Measurements from ENCODE around the gene TSPEAR. TPM values are rescaled to one million over a fixed set of nuclear protein-coding genes. Genes with fewer than 3 reads are reported as not detected.

TSPEAR gene
- total RNA-seq, 1 experiment from 2014 or later, result not detected

DNA sequence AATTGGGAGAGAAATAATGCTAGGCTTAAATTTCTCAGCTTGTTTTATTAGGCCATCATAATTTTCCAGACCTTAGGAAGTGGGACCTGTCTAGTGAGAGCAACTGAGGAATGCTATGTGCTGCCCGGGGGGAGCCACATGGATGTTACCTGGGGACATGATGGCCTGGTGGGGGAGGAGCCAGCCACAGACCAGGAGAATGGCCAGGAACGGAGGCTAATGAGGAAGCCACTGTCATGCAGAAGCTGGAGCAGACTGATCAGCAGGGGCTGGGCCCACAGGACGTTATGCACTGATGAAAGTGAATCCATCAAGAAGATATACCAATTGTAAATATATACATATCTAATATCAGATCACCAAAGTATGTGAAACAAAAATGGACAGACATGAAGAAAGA is 166.8 kb downstream of the TSPEAR start:
- no peaks in the 10 kb centered on the region for H3K36me3 Mint-ChIP-seq (ENCODE audit: insufficient read depth, unreplicated experiment)
- TF ChIP-seq, protein P1, sequence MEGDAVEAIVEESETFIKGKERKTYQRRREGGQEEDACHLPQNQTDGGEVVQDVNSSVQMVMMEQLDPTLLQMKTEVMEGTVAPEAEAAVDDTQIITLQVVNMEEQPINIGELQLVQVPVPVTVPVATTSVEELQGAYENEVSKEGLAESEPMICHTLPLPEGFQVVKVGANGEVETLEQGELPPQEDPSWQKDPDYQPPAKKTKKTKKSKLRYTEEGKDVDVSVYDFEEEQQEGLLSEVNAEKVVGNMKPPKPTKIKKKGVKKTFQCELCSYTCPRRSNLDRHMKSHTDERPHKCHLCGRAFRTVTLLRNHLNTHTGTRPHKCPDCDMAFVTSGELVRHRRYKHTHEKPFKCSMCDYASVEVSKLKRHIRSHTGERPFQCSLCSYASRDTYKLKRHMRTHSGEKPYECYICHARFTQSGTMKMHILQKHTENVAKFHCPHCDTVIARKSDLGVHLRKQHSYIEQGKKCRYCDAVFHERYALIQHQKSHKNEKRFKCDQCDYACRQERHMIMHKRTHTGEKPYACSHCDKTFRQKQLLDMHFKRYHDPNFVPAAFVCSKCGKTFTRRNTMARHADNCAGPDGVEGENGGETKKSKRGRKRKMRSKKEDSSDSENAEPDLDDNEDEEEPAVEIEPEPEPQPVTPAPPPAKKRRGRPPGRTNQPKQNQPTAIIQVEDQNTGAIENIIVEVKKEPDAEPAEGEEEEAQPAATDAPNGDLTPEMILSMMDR (IDR thresholded peaks at IDR 0.05; ENCODE audit: unreplicated experiment), result no peak
- no peak for DNase-seq (ENCODE audit: unreplicated experiment)
- ChIA-PET CTCF (interaction anchor here (0.7 kb wide), 1 partner anchor 9 kb away, joined by 3 read pairs; no protein-coding TSS in a partner anchor), POLR2A (no interaction called here)
- no peak overlapping the region for H3K27ac Mint-ChIP-seq (ENCODE audit: low read depth, unreplicated experiment)
- no TSS peak for BruUV-seq (replicated peaks)
- no peak overlapping the region for H3K4me3 Mint-ChIP-seq (ENCODE audit: unreplicated experiment)
- intact Hi-C loops (cut with micrococcal nuclease), result no loop called here
- H3K27me3 Mint-ChIP-seq (ENCODE audit: insufficient read depth, unreplicated experiment), result peaks cover 26% of the 10 kb centered on the region
- peaks cover 9% of the 10 kb centered on the region for H3K4me1 Mint-ChIP-seq (ENCODE audit: insufficient read depth, unreplicated experiment)
- peaks cover 23% of the 10 kb centered on the region for H3K9me3 Mint-ChIP-seq (ENCODE audit: unreplicated experiment)

DNA sequence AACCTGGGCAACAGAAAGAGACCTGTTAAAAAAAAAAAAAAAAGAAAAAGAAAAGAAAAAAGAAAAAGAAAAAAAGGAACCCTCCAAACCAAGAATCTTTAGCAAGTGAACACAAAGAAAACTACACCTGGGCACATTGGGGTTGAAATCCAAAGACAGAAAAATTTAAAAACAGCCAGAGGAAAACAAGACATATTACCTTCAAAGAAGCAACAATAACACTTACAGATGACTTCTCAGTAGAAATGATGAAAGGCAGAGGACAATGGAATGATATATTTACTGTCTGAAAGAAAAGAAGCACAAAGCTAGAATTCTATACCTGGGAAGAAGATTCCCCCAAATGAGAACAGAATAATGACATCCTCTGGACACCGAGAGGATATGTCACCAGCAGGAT is 168.7 kb downstream of the TSPEAR start:
- POLR2A ChIA-PET, result no interaction called here
- no peak for DNase-seq (ENCODE audit: unreplicated experiment)
- TF ChIP-seq, protein P1 (IDR thresholded peaks at IDR 0.05; ENCODE audit: unreplicated experiment), result no peak
- Mint-ChIP-seq H3K4me3 (ENCODE audit: unreplicated experiment) (no peak overlapping the region), H3K9me3 (ENCODE audit: unreplicated experiment) (peaks cover 20% of the 10 kb centered on the region), H3K27ac (ENCODE audit: low read depth, unreplicated experiment) (no peak overlapping the region), H3K4me1 (ENCODE audit: insufficient read depth, unreplicated experiment) (peaks cover 5% of the 10 kb centered on the region), H3K36me3 (ENCODE audit: insufficient read depth, unreplicated experiment) (no peaks in the 10 kb centered on the region), H3K27me3 (ENCODE audit: insufficient read depth, unreplicated experiment) (peaks cover 23% of the 10 kb centered on the region)
- BruUV-seq (replicated peaks), result no TSS peak
- intact Hi-C loops (cut with micrococcal nuclease), result no loop called here
- CTCF ChIA-PET, result no interaction called here

DNA sequence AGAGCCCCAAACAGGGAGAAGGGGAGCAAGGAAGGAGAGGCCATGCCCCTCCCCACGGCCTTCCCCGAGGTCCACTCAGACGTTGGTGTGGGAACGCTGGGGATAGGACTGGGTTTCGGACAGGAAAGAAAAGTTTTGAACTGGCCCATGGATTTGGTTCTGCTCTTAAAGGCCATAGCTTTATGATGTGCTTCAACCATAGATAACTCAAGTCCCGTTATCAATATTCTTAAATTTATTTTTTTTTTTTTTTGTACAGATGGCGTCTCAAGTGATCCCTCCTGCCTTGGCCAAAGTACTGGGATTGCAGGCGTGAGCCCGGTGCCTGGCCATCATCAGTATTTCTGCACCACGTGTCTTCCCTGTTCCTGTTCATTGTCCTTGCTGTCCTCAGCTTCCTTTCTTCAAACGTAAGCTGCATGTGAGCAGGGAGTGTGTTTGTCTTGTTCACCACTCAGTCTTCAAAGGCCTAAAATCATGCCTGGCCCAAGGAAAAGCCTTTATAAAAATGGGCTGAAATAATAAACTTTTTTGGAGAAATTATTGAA is 170.6 kb downstream of the TSPEAR start:
- Mint-ChIP-seq H3K27me3 (ENCODE audit: insufficient read depth, unreplicated experiment) (peaks cover 13% of the 10 kb centered on the region), H3K4me3 (ENCODE audit: unreplicated experiment) (no peak overlapping the region), H3K4me1 (ENCODE audit: insufficient read depth, unreplicated experiment) (peaks cover 5% of the 10 kb centered on the region), H3K36me3 (ENCODE audit: insufficient read depth, unreplicated experiment) (no peaks in the 10 kb centered on the region), H3K27ac (ENCODE audit: low read depth, unreplicated experiment) (no peak overlapping the region), H3K9me3 (ENCODE audit: unreplicated experiment) (peaks cover 5% of the 10 kb centered on the region)
- no TSS peak for BruUV-seq (replicated peaks)
- DNase-seq (ENCODE audit: unreplicated experiment), result no peak
- intact Hi-C loops (cut with micrococcal nuclease), result no loop called here
- POLR2A ChIA-PET, result no interaction called here
- CTCF ChIA-PET, result interaction anchor here (0.5 kb wide), 1 partner anchor 1561 kb away, joined by 3 read pairs; no protein-coding TSS in a partner anchor
- TF ChIP-seq, protein P1 (IDR thresholded peaks at IDR 0.05; ENCODE audit: unreplicated experiment), result no peak

DNA sequence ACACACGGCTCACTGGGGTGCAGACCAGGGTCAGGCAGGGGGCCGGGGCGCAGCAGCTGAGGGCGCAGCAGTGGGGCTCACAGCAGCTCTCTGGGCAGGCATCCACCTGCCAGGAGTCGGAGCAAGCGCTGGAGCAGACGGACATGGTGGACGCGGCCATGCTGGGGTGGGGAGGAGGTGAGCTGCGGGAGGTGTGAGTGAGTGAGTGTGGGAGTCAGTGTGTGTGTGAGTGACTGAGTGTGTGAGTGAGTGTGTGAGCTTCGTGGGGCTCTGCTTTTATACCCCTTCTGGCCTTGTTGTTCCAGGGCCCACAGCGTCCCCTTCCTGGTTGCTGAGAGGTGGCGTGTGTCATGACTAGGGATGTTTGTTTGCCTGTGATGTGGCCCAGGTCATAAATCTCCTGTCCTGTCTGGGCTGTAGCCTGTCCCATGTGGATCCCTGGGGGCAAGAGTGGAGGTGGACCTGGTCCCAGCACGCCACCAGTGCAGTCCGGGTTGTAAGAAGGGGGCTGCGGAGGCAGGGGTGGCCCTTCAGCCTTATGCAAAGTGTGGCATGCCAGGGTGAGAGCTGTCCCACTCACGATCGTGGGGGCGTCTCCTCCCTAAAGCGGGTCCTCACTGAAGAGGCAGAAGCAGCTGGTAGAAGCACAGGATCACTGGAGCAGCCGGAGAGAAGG is 171.2 kb downstream of the TSPEAR start, which contains the start of gene KRTAP10-1:
Gene KRTAP10-1, minus strand, starts transcription at position 205 of the 676 bp plus-strand sequence. Its CDS starts 45 bp downstream, at position 160.
- H3K9me3 Mint-ChIP-seq (ENCODE audit: unreplicated experiment), result no peaks in the 10 kb centered on the region
- H3K27ac Mint-ChIP-seq (ENCODE audit: low read depth, unreplicated experiment), result no peak within 1 kb of the TSS
- H3K36me3 Mint-ChIP-seq (ENCODE audit: insufficient read depth, unreplicated experiment), result no peaks in the 10 kb centered on the region
- H3K4me1 Mint-ChIP-seq (ENCODE audit: insufficient read depth, unreplicated experiment), result peaks cover 5% of the 10 kb centered on the region
- CTCF ChIA-PET, result no interaction called here
- POLR2A ChIA-PET, result no interaction called here
- H3K27me3 Mint-ChIP-seq (ENCODE audit: insufficient read depth, unreplicated experiment), result peaks cover 15% of the 10 kb centered on the region
- intact Hi-C loops (cut with micrococcal nuclease), result no loop called here
- H3K4me3 Mint-ChIP-seq (ENCODE audit: unreplicated experiment), result no peak within 1 kb of the TSS
- DNase-seq (ENCODE audit: unreplicated experiment), result no peak
- TF ChIP-seq, protein P1 (IDR thresholded peaks at IDR 0.05; ENCODE audit: unreplicated experiment), result no peak
- no TSS peak for BruUV-seq (replicated peaks)
